ENCODE data around the gene KDM2A. TPM values are rescaled to one million over a fixed set of nuclear protein-coding genes. Genes with fewer than 3 reads are reported as not detected.

The KDM2A gene
- total RNA-seq, 2 experiments from 2014 or later = 128 to 134 TPM

DNA sequence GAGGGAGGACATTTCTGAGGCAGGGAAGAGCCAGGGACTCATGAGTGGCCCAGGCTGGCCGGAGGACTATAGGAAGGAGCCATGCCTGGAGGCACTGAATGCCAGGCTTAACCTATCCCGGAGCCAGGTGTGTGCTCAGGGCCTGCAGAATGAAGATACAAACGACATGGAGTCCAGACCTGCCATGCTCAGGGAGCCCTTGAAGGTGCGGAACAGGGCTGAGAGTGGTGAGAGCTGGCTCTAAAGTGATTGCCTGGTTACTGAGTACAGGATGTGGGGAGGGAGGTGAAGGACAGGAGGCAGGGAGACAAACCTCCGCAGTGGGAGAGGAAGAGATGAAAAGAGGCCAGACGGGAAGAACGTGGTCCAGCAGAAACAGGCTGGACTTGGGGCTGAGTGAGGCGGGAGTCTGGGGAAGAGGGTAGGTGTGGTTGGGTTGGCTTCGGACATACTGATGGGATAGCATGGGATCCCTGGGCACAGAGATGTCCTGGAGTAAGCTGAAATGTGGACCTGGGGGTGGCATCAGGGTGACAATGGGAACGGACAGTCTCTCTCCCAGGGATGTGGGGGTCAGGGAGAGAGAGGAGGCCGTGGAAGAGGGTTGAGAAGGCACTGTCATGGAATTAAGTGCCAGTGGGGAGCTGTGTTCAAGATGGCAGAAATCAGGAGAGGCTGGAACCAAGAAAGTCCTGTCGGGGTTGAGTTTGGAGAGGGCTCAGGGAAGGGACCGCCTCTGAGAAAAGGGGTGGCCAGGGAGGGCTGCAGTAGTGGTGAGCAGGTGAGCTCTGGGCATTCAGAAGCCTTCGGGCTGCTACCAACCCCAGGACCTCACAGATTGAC is 168.5 kb downstream of the KDM2A start:
- no peaks in the 10 kb centered on the region for H3K27me3 Mint-ChIP-seq
- H3K36me3 Mint-ChIP-seq = peaks cover 18% of the 10 kb centered on the region
- peaks cover 33% of the 10 kb centered on the region for H3K4me1 Mint-ChIP-seq
- peak overlapping the region; percentile 96 for H3K27ac Mint-ChIP-seq
- H3K9me3 Mint-ChIP-seq = no peaks in the 10 kb centered on the region
- ATAC-seq (ENCODE audit: low read depth) (peak; percentile 30), DNase-seq (peak; percentile 58)
- peak overlapping the region; percentile 79 for H3K4me3 Mint-ChIP-seq
- POLR2A ChIA-PET = interaction anchor here (0.5 to 7.3 kb wide), 19 partner anchors 10 to 196 kb away, joined by 3 to 190 read pairs (median 5); partner anchors contain the start of genes AIP, GRK2, KDM2A and POLD4

DNA sequence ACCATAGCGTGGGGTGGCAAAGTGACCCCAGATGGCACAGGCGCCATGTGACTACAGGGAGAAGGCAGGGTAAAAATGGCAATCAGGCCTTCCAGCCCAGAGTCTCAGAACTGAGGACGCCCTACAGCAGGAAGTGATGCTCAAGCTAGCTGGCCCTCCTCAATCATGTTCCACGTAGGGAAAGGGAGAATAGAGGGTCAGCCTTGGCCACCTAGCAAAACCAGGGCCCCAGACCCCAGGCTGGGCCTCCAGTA is 169.1 kb downstream of the KDM2A start:
- POLR2A ChIA-PET = interaction anchor here (0.5 to 7.3 kb wide), 20 partner anchors 11 to 195 kb away, joined by 3 to 190 read pairs (median 4); partner anchors contain the start of genes AIP, GRK2, KDM2A and POLD4
- Mint-ChIP-seq H3K9me3 (no peaks in the 10 kb centered on the region), H3K4me1 (peaks cover 37% of the 10 kb centered on the region), H3K36me3 (peaks cover 23% of the 10 kb centered on the region), H3K4me3 (peak overlapping the region; percentile 79), H3K27me3 (no peaks in the 10 kb centered on the region), H3K27ac (peak overlapping the region; percentile 96)
- DNase-seq (no peak), ATAC-seq (ENCODE audit: low read depth) (no peak)

DNA sequence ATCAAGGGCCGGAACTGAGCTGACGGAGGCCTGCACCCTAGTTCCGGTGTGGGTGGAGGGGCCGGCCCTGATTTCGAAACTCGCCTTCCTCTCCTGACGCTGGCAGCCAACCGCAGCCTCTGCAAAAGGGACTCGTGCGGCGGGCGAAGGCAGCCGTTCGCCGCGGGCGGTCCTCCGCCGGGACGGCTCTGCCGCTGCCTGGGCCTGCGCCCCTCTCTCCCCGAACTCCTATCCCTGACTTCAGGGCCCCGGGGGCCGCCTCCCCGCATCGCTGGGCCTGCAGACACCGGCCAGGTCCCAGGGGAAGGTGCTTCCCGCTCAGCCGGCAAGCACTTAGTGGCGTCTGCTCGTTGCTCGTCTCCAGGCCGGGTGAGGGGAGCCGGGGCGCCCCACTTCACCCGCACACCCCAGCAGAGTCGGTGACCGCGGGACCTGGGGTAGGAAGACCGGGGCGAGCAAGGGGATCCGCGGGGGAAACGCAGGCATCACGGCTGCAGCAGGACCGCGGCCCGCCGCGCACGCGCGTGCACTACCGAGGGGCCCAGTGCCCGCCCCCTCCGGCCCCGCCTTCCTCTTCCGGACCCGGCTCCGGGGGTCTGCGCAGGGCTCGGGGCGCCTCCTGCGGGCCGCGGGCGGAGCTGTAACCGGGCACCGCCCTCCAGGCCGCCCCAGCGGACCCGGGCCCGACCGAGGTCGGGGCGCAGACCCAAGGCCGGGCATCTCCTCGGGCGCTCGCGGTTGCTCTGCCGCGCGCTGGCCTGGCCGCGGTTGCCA is 169.6 kb downstream of the KDM2A start:
- H3K36me3 Mint-ChIP-seq = peaks cover 25% of the 10 kb centered on the region
- peak; percentile 68 for ATAC-seq (ENCODE audit: low read depth)
- H3K9me3 Mint-ChIP-seq = no peaks in the 10 kb centered on the region

DNA sequence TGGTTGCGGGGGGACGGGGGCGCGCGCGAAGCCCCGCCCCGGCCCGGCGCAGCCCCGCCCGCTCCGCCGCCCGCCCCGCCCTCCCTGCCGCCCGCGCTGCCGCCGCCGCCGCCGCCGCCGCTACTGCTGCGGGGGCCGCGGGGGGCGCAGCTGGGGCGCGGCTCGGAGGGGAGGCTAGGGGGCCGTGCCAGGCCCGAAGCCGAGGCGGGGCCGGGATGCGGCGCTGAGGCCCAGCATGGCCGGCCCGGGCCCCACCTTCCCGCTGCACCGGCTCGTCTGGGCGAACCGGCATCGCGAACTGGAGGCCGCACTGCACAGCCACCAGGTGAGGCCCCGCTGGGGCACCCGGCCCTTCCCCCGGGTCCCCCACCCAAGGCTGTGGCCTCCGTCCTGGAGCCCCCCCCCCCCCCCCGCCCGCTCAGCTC is 170.2 kb downstream of the KDM2A start, which contains the start of gene ANKRD13D:
Gene ANKRD13D, plus strand, starts transcription at position 78 of the 425 bp plus-strand sequence. Its CDS starts 158 bp downstream, at position 236.
- H3K36me3 Mint-ChIP-seq = peaks cover 26% of the 10 kb centered on the region
- H3K4me3 Mint-ChIP-seq = peak within 1 kb of the TSS; percentile 95
- H3K27ac Mint-ChIP-seq = peak within 1 kb of the TSS; percentile 96
- H3K9me3 Mint-ChIP-seq = no peaks in the 10 kb centered on the region
- ATAC-seq (ENCODE audit: low read depth) (peak; percentile 41), DNase-seq (no peak)
- POLR2A ChIA-PET = interaction anchor here (0.6 to 7.3 kb wide), 18 partner anchors 10 to 192 kb away, joined by 3 to 190 read pairs (median 6); partner anchors contain the start of genes GRK2, POLD4, PTPRCAP and RAD9A
- H3K27me3 Mint-ChIP-seq = no peaks in the 10 kb centered on the region
- peaks cover 45% of the 10 kb centered on the region for H3K4me1 Mint-ChIP-seq

More for the DNA sequence above, 169.6 kb downstream of the KDM2A start:
- Mint-ChIP-seq H3K27me3 (no peaks in the 10 kb centered on the region), H3K4me3 (peak overlapping the region; percentile 79), H3K4me1 (peaks cover 40% of the 10 kb centered on the region), H3K27ac (peak overlapping the region; percentile 96)
- DNase-seq = peak; percentile 96
- POLR2A ChIA-PET = interaction anchor here (0.5 to 7.3 kb wide), 26 partner anchors 10 to 195 kb away, joined by 3 to 190 read pairs (median 5); partner anchors contain the start of genes AIP, GRK2, KDM2A and POLD4

DNA sequence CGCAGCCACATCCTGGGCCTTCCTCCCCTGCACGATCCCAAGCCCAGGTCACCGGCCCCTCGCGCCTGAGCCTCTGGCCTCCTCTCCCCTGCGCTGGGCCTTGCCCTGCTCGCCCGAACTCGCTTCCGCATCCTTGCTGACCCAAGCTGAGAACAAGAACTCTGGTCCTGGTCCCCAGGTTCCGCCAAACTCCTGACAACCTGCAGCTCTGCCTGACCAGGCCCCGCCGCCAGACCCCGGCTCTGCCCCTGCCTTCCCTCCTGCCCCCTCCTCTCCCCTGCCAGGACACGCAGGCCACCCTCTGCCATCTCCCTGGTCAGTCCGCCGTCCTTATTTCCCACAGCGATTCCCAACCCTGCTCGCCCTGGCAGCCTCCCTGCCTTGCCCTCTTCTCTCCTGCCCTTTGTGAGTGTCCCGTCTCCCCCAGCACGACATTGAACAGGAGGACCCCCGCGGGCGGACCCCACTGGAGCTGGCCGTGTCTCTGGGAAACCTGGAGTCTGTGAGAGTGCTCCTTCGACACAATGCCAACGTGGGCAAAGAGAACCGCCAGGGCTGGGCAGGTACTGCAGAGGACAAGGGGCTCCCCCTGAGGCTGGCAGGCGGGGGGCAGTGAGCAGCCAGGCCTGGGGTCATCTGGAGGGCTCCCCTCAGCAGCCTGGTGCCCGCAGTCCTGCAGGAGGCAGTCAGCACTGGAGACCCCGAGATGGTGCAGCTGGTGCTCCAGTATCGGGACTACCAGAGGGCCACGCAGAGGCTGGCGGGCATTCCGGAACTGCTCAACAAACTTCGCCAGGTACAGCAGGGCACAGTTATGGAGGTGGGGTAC is 170.8 kb downstream of the KDM2A start:
- ATAC-seq (ENCODE audit: low read depth) (no peak), DNase-seq (no peak)
- Mint-ChIP-seq H3K4me3 (peak overlapping the region; percentile 95), H3K27ac (peak overlapping the region; percentile 96), H3K27me3 (no peaks in the 10 kb centered on the region), H3K36me3 (peaks cover 32% of the 10 kb centered on the region), H3K9me3 (no peaks in the 10 kb centered on the region), H3K4me1 (peaks cover 45% of the 10 kb centered on the region)
- POLR2A ChIA-PET = interaction anchor here (1.1 to 7.3 kb wide), 11 partner anchors 9 to 148 kb away, joined by 3 to 190 read pairs (median 16); partner anchors contain the start of genes GRK2, POLD4, PTPRCAP and SSH3

DNA sequence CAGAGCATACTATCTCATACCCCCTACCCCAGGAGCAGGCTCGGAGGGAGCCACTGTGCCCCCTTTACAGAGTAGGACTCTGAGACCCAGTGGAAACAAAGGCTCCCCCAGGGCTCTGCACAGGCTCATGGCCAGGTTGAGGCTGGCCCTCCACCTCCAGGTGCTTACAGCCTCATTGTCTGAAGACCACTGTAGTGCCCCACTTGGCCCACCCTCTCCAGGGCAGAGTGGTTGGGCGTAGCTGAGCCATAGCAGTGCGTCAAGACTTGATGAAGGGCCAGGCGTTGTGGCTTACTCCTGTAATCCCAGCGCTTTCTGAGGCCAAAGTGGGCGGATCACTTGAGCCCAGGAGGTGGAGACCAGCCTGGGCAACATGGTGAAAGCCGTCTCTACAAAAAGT is 171.7 kb downstream of the KDM2A start:
- Mint-ChIP-seq H3K27ac (peak overlapping the region; percentile 36), H3K4me3 (peak overlapping the region; percentile 95), H3K4me1 (peaks cover 41% of the 10 kb centered on the region), H3K9me3 (no peaks in the 10 kb centered on the region), H3K36me3 (peaks cover 42% of the 10 kb centered on the region), H3K27me3 (no peaks in the 10 kb centered on the region)
- ATAC-seq (ENCODE audit: low read depth) (no peak), DNase-seq (no peak)
- POLR2A ChIA-PET = interaction anchor here (0.6 to 7.3 kb wide), 6 partner anchors 12 to 24 kb away, joined by 3 to 190 read pairs (median 36); partner anchors contain the start of genes GRK2 and SSH3

DNA sequence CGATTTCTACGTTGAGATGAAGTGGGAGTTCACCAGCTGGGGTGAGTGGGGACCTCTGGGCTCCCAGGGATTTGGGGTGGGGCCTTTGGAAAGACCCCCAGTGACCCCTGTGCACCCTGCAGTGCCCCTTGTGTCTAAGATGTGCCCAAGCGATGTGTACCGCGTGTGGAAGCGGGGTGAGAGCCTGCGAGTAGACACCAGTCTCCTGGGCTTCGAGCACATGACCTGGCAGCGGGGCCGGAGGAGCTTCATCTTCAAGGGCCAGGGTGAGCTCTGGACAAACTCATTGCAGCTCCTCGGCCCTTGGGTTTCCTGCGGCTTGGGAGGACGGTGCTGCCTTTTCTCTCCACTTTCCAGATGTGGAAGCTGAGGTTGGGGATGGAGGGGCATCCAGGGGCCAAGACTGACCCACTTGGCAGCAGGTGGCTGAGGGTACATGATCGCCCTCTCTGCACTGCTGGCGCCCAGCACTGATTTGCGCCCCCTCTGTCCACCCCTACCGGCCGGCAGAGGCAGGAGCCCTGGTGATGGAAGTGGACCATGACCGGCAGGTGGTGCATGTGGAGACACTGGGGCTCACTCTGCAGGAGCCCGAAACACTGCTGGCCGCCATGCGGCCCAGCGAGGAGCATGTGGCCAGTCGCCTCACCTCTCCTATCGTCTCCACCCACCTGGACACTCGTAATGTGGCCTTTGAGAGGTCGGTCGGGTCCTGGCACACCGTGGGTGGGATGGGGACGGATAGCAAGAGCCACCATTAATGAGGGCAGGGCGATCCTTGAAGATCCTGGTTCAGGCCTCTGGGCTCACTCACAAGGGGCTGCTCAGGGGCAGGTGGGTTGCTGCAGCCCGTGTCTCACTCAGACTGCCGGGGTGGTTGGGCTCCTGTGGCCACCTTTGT is 172.7 kb downstream of the KDM2A start:
- POLR2A ChIA-PET = interaction anchor here (1.0 to 7.3 kb wide), 4 partner anchors 11 to 25 kb away, joined by 4 to 179 read pairs (median 36); partner anchors contain the start of genes GRK2 and SSH3
- no peak overlapping the region for H3K4me3 Mint-ChIP-seq
- peaks cover 51% of the 10 kb centered on the region for H3K36me3 Mint-ChIP-seq

DNA sequence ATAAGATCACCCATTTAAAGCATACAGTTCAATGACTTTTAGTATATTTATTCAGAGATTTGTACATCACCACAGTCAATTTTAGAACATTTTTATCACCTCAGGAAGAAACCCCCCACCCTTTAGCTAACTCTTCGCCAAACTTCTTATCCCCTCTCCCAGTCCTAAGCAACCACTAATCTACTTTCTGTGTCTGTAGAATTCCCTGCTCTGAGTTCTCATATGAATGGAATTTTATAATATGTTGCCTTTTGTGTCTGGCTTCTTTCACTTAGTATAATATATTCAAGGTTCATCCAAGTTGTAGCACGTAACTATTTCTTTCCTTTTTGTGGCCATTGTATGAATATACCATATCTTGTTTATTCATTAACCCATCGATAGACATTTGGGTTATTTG is 173.6 kb downstream of the KDM2A start:
- ATAC-seq (ENCODE audit: low read depth) (no peak), DNase-seq (no peak)
- Mint-ChIP-seq H3K9me3 (peaks cover 7% of the 10 kb centered on the region), H3K4me3 (peak overlapping the region; percentile 29), H3K4me1 (peaks cover 30% of the 10 kb centered on the region), H3K27ac (peak overlapping the region; percentile 26), H3K27me3 (no peaks in the 10 kb centered on the region), H3K36me3 (peaks cover 55% of the 10 kb centered on the region)
- POLR2A ChIA-PET = interaction anchor here (0.6 to 1.7 kb wide), 4 partner anchors 10 to 1641 kb away, joined by 3 to 8 read pairs (median 6); partner anchors contain the start of gene SSH3

More for the DNA sequence above, 172.7 kb downstream of the KDM2A start:
- no peak for DNase-seq
- no peaks in the 10 kb centered on the region for H3K27me3 Mint-ChIP-seq
- no peak overlapping the region for H3K27ac Mint-ChIP-seq
- no peak for ATAC-seq (ENCODE audit: low read depth)
- H3K4me1 Mint-ChIP-seq = peaks cover 39% of the 10 kb centered on the region
- peaks cover 6% of the 10 kb centered on the region for H3K9me3 Mint-ChIP-seq

DNA sequence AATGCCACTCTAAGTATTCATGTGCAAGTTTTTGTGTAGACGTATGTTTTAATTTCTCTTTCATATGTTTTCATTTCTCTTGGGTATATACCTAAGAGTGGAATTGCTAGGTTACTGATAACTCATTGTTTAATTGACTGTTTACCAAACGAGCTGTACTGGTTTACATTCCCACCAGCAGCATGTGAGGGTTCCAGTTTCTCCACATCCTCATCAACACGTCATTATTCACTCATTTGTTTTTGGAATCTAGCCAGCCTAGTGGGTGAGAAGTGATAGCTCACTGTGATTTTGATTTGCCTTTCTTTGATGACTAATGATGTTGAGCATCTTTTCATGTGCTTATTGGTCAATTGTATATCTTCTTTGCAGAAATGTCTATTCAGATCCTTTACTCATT is 174.0 kb downstream of the KDM2A start:
- peaks cover 59% of the 10 kb centered on the region for H3K36me3 Mint-ChIP-seq
- DNase-seq = no peak
- H3K4me3 Mint-ChIP-seq = peak overlapping the region; percentile 29
- H3K9me3 Mint-ChIP-seq = peaks cover 7% of the 10 kb centered on the region
- ATAC-seq (ENCODE audit: low read depth) = no peak
- POLR2A ChIA-PET = interaction anchor here (0.6 to 1.7 kb wide), 6 partner anchors 10 to 1641 kb away, joined by 3 to 8 read pairs (median 4); partner anchors contain the start of gene SSH3
- no peaks in the 10 kb centered on the region for H3K27me3 Mint-ChIP-seq
- no peak overlapping the region for H3K27ac Mint-ChIP-seq
- peaks cover 27% of the 10 kb centered on the region for H3K4me1 Mint-ChIP-seq

GRCh38 chr11:67295846-67296245 is 176.8 kb downstream of the KDM2A start:
- no peak overlapping the region for H3K27ac Mint-ChIP-seq
- no peak for ATAC-seq (ENCODE audit: low read depth)
- POLR2A ChIA-PET = no interaction called here
- peaks cover 27% of the 10 kb centered on the region for H3K4me1 Mint-ChIP-seq
- no peak for DNase-seq
- no peak overlapping the region for H3K4me3 Mint-ChIP-seq
- H3K27me3 Mint-ChIP-seq = no peaks in the 10 kb centered on the region
- peaks cover 7% of the 10 kb centered on the region for H3K9me3 Mint-ChIP-seq
- peaks cover 64% of the 10 kb centered on the region for H3K36me3 Mint-ChIP-seq

- H3K36me3 Mint-ChIP-seq = peaks cover 51% of the 10 kb centered on the region
- H3K27me3 Mint-ChIP-seq = no peaks in the 10 kb centered on the region
- ATAC-seq (ENCODE audit: low read depth) (no peak), DNase-seq (no peak)
- POLR2A ChIA-PET = interaction anchor here (0.7 to 1.5 kb wide), 4 partner anchors 9 to 146 kb away, joined by 3 to 6 read pairs (median 4); partner anchors contain the start of gene ANKRD13D
- H3K4me3 Mint-ChIP-seq = no peak overlapping the region
- no peak overlapping the region for H3K27ac Mint-ChIP-seq
- H3K9me3 Mint-ChIP-seq = peaks cover 7% of the 10 kb centered on the region
- H3K4me1 Mint-ChIP-seq = peaks cover 13% of the 10 kb centered on the region
Observed at GRCh38 chr11:67298786-67299185, 179.7 kb downstream of the KDM2A start.

Data from activated naive CD8-positive, alpha-beta T cell treated with anti-CD3 and anti-CD28 coated beads, Interleukin-2, amount 10 ng/mL, durations not matched to agents 7 days and 5 days (primary cell).